ENCODE data around the gene SEPTIN10. TPM values are rescaled to one million over a fixed set of nuclear protein-coding genes. Genes with fewer than 3 reads are reported as not detected.

Gene SEPTIN10
- total RNA-seq, 1 experiment from 2014 or later, result 100.0 TPM

- ChIA-PET POLR2A (no interaction called here), CTCF (interaction anchor here (0.6 kb wide), 1 partner anchor 41 kb away, joined by 3 read pairs; no protein-coding TSS in a partner anchor)
- H3K36me3 ChIP-seq (ENCODE audit: control insufficient read depth, insufficient read depth, low read length), result no peaks in the 10 kb centered on the region; the same call in 1 of the 2 replicates
- peaks cover 5% of the 10 kb centered on the region for H3K4me1 ChIP-seq (ENCODE audit: control insufficient read depth, insufficient read depth, low read length)
- in situ Hi-C loops (cut with HindIII; ENCODE audit: low pct_unique_long_range_greater_than_20kb, low sequenced_read_pairs), result no loop called here
- no TSS peak for BruUV-seq (replicated peaks)
- no peak overlapping the region for H3K4me3 ChIP-seq (ENCODE audit: low read depth in 2 of 2, low read length in 2 of 2)
- TF ChIP-seq, protein P1, sequence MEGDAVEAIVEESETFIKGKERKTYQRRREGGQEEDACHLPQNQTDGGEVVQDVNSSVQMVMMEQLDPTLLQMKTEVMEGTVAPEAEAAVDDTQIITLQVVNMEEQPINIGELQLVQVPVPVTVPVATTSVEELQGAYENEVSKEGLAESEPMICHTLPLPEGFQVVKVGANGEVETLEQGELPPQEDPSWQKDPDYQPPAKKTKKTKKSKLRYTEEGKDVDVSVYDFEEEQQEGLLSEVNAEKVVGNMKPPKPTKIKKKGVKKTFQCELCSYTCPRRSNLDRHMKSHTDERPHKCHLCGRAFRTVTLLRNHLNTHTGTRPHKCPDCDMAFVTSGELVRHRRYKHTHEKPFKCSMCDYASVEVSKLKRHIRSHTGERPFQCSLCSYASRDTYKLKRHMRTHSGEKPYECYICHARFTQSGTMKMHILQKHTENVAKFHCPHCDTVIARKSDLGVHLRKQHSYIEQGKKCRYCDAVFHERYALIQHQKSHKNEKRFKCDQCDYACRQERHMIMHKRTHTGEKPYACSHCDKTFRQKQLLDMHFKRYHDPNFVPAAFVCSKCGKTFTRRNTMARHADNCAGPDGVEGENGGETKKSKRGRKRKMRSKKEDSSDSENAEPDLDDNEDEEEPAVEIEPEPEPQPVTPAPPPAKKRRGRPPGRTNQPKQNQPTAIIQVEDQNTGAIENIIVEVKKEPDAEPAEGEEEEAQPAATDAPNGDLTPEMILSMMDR (IDR thresholded peaks at IDR 0.05), result no peak
- TF ChIP-seq SIN3A (IDR thresholded peaks at IDR 0.05; ENCODE audit: borderline replicate concordance, insufficient read depth, low read depth, low read length) (no peak), REST (IDR thresholded peaks at IDR 0.05; ENCODE audit: insufficient read depth in 1 of 2, low read depth in 2 of 2, low read length in 1 of 2) (no peak), POLR2AphosphoS5 (IDR thresholded peaks at IDR 0.05; ENCODE audit: low read depth, low read length) (no peak), TCF7L2 (IDR thresholded peaks at IDR 0.05; ENCODE audit: low read depth, low read length) (no peak)
- intact Hi-C loops (cut with micrococcal nuclease; ENCODE audit: unreplicated experiment), result no loop called here
- no peaks in the 10 kb centered on the region for H3K9me3 ChIP-seq (ENCODE audit: control insufficient read depth, insufficient read depth, low read depth, low read length)
- no peaks in the 10 kb centered on the region for H3K27me3 ChIP-seq (ENCODE audit: control insufficient read depth, insufficient read depth, low read length)
- DNase-seq (ENCODE audit: low read depth, low spot score), result no peak
- no peak overlapping the region for H3K27ac ChIP-seq (ENCODE audit: low read length)
- no peak for ATAC-seq
These were observed 36.2 kb upstream of the SEPTIN10 start for GRCh38 chr2:109649736-109650695.

DNA sequence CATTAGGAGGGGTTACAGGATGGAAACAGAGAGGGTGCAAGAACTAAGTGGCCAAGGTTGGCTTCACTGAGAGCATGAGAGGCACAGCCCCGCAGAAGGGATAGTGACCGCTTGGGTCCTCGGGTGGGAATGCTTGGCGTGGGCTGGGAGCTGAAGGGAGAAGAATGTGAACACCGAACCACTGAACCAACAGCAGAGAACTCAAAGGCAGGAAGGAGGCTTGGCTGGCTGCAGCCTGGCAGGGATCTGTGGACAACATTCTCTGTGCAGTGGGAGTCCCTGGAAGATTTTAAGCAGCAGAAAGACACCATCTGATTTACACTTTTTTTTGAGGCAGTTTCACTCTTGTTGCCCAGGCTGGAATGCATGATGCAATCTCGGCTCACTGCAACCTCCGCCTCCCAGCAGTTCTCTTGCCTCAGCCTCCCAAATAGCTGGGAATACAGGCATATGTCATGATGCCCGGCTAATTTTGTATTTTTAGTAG lies 34.3 kb upstream of the SEPTIN10 start:
- intact Hi-C loops (cut with micrococcal nuclease; ENCODE audit: unreplicated experiment) (no loop called here), in situ Hi-C loops (cut with HindIII; ENCODE audit: low pct_unique_long_range_greater_than_20kb, low sequenced_read_pairs) (no loop called here)
- Histone ChIP-seq H3K27me3 (ENCODE audit: control insufficient read depth, insufficient read depth, low read length) (no peaks in the 10 kb centered on the region), H3K4me3 (ENCODE audit: low read depth in 2 of 2, low read length in 2 of 2) (no peak overlapping the region), H3K9me3 (ENCODE audit: control insufficient read depth, insufficient read depth, low read depth, low read length) (no peaks in the 10 kb centered on the region), H3K27ac (ENCODE audit: low read length) (peak overlapping the region; percentile 25; the same call in 1 of the 2 replicates), H3K4me1 (ENCODE audit: control insufficient read depth, insufficient read depth, low read length) (peaks cover 14% of the 10 kb centered on the region), H3K36me3 (ENCODE audit: control insufficient read depth, insufficient read depth, low read length) (no peaks in the 10 kb centered on the region; the same call in 1 of the 2 replicates)
- BruUV-seq (replicated peaks), result no TSS peak
- POLR2A ChIA-PET, result no interaction called here
- peak; percentile 35 for ATAC-seq
- no peak for DNase-seq (ENCODE audit: low read depth, low spot score)
- TF ChIP-seq, protein P1 (IDR thresholded peaks at IDR 0.05), result no peak
- no peak for TF ChIP-seq POLR2AphosphoS5 (IDR thresholded peaks at IDR 0.05; ENCODE audit: low read depth, low read length)
- TF ChIP-seq SIN3A (IDR thresholded peaks at IDR 0.05; ENCODE audit: borderline replicate concordance, insufficient read depth, low read depth, low read length), result no peak
- no peak for TF ChIP-seq REST (IDR thresholded peaks at IDR 0.05; ENCODE audit: insufficient read depth in 1 of 2, low read depth in 2 of 2, low read length in 1 of 2)
- TF ChIP-seq TCF7L2 (IDR thresholded peaks at IDR 0.05; ENCODE audit: low read depth, low read length), result no peak
- CTCF ChIA-PET, result no interaction called here
